Head of caudate nucleus (tissue), 42 donors: Measurements from ENCODE around the gene WDR46.

Source experiments
- DNase-seq, 42 donors: peaks; one replicate each; pipeline versions ENCODE4 v3.0.0 to v3.0.0-alpha.2; 2020 to 2021; ENCODE audit warnings: mixed read lengths in 7 of 42
- intact Hi-C: fragments of 100-400 bp; cut with DNase I; formaldehyde crosslinking; loops from one replicate; pipeline ENCODE4 v1.15.0; 2022

Gene WDR46

DNA sequence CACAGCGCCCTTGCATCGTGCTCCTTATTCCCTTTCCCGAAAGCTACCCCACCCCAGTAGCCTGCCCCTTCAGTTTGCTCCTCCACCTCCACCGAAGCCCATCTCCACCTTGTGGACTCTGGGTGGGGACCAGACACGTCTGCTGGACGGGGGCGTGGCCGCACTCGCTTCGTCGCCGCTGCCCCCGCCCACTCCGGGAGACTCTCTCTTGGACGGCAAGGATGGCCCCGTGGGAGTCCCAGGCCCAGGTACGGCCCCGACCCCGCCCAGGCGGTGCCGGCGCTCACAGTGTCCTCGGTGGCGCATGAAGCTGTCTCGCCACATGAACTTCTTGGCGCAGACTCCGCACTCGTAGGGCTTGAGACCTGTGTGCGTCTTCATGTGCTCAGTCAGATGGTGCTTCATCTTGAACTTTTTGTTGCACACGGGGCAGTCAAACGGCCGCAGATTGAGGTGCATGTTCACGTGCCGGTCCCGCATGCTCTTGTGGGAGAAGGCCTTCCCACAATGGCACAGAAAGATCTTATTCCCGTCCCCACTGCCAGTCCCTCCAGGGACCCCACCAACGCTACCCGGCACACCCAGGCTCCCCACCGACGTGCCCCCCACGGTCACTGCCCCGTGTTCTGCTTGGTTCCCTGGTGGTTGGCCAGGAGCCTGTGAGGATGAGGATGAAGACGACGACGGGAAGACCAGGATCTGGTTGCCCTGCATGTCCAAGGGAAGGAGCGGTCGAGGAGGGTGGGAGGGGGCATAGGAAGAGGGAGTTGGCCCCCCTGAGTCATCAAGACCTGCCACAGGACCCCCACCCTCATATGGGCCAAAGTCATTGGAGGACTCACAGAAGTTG is 26.1 kb upstream of the WDR46 start:
- intact Hi-C loops, result no loop called here

DNA sequence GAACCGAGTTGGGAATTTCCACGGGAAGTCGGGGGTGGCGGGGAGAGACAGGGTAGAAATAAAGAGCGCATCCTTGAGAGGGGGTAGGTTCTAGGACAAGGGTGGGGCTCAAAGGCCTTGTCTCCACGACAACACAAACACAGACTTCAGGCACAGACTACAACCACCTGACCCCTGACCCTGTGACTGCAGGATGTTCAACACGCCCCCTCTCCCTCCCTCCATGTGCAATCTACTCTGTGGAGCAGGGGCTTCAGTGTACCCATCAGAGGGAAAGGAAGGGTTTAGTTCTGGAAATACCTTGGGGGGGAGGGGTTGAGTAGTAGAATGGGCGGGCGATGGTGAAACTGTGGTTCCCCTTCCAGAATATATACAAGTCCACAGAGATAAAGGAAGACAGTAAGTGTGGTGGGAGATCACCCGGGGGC is 25.5 kb upstream of the WDR46 start:
- intact Hi-C loops, result no loop called here
- peak in 41 of 42 donors; percentile 29 to 87 (median 66) for DNase-seq

More for the DNA sequence above, 26.1 kb upstream of the WDR46 start:
- peak in 1 of 42 donors; percentile 46 for DNase-seq

DNA sequence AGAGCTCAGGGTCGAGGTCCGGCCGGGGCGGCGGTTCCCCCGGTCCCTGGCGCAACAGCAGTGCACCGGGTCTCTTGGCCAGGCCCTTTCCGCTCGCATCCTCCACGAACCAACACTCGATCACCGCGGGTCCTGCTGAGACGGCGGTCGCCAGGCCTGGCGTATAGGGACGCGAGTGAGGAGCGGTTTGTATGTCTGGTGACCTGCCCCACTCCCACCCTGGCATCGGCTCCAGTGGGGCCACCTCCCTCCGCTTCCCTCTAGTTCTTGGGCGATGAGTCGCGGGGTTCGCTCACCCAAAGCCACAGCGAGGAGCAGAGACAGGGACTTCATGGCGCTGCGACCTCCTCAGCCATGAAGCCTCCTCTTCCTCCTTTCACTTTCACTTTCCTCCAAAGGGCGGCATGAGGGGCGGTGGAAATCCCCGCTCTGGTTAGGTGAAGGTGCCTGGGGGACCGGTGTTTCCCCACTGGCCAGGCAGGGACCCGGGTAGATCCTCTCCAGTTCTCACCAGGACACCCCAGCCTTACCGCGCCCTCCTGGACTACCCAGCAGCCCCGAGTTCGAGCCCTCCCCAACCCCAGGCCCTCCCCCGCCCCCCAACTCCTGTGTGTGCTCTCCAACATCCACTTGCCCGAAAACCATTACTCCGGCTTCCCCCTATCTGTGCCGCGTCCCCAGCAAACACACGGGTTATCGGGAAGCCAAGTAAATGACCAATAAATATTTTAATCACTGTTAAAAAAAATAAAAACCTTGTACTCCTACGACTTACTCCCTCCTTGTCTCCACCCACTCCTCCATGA is 24.9 kb upstream of the WDR46 start, which contains the start of gene TAPBP:
TSS of gene TAPBP (minus strand) at position 370 of the 806 bp plus-strand sequence. CDS start at position 333, 37 bp downstream.
- intact Hi-C loops, result no loop called here
- peak in 40 of 42 donors; percentile 25 to 80 (median 56) for DNase-seq

DNA sequence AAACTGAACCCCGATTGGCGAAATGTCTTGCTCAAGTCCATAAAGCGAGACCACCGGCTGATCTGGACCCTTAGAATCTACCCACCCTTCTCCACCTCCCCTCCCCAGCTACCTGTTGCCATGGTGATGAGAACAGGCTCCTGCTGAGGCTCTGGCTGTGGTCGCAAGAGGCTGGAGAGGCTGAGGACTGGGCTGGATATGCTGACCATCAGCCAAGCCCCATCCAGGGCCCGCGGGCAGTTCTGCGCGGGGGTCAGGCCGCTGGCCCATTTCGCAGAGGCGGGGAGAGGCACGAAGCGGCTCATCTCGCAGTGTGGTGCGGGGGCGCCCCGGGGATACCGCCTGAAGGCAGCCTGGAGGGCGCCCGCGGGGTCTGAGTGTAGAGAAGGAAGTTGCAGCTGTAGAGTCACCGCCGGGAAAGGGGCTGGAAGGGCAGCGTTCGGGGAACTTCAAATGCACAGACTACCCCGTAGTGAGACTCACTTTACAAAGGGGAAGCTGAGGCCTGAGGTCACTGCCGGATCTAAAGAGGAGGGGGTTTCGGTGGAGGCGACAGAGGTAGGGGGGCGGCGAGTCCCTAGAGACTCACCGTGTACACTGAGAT is 24.2 kb upstream of the WDR46 start:
- intact Hi-C loops, result no loop called here
- peak in 40 of 42 donors; percentile 40 to 81 (median 60) for DNase-seq

DNA sequence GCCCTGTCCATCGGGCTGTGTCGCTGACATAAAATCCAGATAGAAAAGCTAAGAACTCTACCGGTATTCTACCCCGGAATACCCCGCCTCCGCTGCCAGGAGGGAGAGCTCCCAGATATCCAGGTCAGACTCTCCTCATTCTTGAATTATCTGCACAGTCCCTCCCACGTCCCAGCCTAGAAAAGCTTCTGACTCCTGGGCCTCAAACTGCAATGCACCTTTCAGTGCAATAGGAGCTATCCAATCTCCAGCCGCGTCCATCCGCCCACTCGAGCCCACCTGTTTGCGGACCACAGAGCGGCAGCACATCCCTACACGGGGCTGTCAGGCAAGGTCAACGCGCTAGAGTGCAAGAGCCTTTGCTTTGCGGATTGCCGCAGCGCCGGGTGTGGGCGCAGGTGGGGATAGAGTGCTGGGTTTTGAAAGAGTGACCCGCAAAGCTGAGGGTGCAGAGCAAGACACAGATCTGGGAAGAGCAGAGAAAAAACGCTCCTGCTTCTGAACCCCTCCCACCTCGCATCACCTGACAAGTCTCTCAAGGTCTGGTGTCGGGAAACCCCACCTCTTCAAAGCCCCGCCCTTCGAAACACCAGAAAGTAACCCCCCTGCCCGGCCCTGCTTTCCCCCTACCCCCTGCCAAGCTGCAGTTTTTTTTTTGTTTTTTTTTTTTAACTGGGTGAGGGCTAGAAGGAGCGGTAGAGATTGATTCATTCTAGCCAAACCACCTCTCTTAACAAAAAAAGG is 23.5 kb upstream of the WDR46 start:
- DNase-seq, result peak; percentile 54 to 92 (median 80)
- intact Hi-C loops, result no loop called here

DNA sequence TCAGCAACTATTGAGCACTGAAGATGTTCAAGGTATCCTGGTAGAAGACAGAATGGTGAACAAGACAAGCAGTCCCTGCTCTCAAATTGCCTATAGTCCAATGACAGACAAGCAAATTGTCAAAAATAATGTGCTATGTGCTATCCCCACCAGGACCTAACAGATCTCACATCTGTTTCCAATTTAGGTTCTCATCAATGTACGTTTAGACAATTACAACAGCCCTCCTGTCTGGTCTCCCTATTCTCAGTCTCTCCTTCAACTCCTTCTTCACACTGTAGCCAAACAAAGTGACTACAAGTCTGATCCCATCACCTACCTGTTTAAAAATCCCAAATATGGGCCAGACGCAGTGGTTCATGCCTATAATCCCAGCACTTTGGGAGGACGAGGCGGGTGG is 17.3 kb upstream of the WDR46 start:
- no peak for DNase-seq
- intact Hi-C loops, result no loop called here

DNA sequence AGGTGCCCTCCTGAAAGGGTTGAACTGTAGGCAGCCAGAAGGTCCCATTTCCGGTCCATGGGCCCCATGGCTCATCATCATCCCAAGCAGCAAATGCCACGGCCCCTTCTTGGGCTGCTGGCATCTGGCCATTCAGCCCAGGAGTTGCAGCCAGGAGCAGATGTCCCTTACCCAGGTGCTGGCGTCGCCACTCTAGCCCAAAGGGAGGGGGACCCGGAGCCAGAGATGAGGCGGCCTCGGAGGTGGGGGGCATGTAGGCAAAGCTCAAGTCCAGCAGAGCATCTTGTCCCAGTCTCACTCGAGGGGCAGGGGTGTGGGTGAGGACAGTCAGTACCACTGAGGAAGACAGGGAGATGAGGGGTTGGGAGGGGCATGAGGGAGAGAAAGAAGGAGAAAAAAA is 16.0 kb upstream of the WDR46 start:
- no peak for DNase-seq
- intact Hi-C loops, result no loop called here

DNA sequence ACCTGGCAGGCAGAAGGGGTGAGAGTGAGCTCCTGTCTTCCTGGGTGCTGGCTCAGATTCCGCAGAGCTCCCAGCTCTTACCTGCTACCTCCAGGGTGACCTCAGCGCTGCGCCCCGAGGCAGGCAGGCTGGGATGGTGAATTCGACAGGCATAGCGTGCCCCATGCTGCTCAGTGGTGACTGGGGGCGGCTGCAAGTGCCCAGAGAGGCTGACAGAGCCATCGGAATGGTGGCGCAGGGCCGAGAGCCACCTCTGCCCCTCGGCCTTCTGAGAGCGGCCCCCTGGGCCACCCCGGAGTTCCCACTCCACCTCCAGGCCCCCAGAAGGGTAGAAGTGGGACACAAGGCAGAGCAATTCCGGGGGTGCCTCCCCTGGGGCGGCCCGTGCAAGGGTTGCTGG is 15.2 kb upstream of the WDR46 start:
- intact Hi-C loops, result no loop called here

DNA sequence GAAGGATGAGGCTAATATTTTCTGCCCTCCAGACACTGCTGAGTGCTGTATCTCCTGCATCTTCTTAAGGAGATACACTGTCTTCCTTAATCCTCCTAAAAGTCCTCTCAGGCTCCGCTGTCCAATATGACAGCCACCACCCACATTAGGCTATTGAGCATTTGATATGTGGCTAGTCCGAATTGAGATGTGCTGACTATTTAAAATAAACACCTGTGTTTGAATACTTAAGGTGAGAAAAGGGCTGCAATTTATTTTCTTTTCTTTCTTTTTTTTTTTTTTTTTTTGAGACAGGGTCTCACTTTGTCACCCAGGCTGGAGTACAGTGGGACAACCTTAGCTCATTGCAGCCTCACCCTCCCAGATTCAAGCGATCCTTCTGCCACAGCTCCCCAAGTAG is 12.8 kb upstream of the WDR46 start:
- intact Hi-C loops, result no loop called here

More for the DNA sequence above, 15.2 kb upstream of the WDR46 start:
- DNase-seq, result no peak

DNA sequence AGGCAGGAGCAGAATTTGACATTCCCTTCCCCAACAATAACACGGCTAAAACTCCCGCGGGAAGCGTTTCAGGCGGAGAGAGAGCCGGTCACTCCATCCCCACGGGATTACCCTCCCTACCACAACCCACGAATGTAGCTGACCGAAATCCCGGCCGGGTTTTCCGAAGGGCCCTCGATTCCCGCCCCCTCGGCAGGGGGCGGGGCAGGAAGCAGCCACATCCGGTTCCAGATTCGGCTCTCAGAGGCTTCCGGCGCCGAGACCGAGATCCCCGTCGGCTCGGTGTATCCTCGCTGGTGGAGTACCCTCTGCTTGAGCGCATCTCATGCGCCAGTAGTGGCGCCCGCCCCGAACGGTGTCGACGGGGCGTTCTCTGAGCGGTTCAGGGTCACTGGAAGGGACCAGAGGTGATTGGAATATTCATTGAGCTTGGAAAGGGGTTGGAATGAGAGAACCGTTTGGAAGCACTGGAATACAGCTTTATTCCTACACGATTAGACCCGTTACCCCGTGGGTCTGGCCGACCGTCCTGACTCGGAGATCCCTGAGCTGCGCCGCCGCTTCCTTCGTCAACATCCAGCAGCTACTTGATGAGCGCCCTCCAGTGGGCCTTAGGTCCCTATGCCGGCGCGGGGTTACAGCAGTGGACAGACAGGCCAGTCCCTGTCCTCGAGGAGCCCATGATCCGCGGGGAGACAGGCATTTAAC is 10.4 kb upstream of the WDR46 start:
- intact Hi-C loops, result loop anchor here (1.0 to 10.0 kb wide), 2 partner anchors 10 to 115 kb away; partner anchors contain the start of genes CUTA, PFDN6, PHF1 and WDR46
- peak; percentile 77 to 97 (median 92) for DNase-seq

More for the DNA sequence above, 12.8 kb upstream of the WDR46 start:
- no peak for DNase-seq

DNA sequence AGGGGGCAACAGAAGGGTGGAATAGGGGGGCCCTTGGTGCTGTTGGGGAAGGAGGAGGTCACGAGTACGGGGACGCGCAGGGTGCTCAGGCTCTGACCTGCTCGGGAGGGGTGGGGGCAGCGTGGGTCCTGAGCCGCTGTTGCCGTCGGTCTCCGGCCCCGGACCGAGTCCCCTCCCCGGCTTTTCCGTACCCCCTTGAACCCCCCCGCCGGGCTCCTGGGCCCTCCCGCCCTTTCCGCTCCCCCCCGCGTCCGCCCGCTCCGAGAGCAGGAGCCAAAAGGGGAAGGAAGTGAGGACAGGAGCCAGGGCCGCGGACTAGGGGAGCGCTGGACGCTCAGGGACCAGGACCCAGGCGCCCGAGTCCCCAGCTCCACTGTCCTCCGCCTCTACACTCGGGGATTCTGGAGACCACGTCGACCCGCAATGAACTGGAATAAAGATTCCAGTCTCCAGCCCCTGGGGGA is 9.8 kb upstream of the WDR46 start, which contains the start of gene RGL2:
TSS of gene RGL2 (minus strand) at position 170 of the 464 bp plus-strand sequence. CDS start 332 bp downstream, outside the sequence.
- peak; percentile 56 to 90 (median 83) for DNase-seq
- intact Hi-C loops, result loop anchor here (1.0 to 10.0 kb wide), 2 partner anchors 10 to 116 kb away; partner anchors contain the start of genes CUTA, PFDN6, PHF1 and WDR46

DNA sequence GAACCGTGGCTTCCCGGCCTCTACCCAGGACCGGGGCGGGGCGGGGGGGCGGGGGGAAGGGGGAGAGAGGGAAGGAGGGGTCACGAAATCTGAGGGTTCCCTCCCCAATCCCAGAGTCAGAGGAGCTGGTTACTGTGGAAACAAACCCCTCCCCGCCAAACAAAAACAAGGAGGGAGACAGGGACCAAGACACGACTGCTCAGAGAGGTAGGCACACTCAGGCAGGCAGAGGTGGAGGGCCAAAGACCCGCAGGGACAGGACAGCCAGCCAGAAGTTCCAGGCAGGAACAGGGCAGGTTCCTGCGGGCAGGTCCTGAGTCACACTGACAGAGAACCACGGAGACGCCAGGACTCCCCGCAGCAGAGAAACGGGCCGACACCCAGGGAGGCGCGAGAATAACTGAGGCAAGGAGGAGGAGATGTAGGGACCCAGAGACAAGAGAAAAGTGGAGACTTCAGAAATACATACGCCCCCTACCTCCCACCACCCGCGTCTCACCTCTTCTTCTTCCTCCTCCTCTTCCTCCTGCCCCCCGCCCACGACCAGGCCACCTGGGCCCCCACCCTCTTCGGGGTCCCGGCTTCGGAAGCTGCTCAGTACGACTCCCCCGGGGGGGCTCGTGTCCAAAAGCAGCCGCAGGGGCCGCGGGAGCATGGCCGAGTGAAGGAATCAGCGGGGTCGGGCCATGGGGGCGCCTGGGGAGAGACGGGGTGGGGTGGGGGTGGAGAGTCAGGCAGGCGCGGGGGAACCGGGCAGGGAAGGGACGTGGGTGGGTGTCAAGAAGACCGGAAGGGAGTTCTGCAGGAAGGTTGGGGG is 9.1 kb upstream of the WDR46 start:
- peak in 30 of 42 donors; percentile 15 to 75 (median 58) for DNase-seq
- intact Hi-C loops, result loop anchor here (10.0 kb wide), 1 partner anchor 117 kb away; the partner anchor contains the start of genes CUTA and PHF1

DNA sequence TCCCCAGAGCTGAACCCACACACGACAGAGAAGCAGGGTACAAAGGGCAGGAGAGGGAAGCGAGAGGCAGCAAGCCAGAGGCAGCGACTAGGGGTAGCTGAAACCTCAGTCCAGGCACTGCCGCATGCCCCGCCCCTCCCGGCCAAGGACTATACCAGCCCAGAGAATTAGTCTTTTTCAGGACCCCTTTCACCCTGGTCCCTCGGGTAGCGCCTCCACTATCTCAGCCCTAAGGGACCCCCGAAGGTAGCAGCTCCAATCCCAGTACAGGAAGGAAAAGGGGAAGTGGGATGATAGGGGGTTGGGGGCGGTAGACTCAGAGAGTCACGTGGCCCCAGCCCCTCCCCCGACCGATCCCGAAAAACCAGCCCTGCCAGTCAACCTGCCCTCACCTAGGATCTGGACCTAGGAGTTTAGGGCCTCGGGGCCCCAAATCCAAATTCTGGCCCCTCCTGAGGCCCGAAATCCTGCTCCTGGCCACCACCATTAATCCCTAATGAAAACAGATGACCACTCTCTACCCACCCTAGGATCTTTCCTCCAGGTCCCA is 8.4 kb upstream of the WDR46 start:
- DNase-seq, result peak in 13 of 42 donors; percentile 23 to 56 (median 34)
- intact Hi-C loops, result loop anchor here (10.0 kb wide), 1 partner anchor 117 kb away; the partner anchor contains the start of genes CUTA and PHF1

DNA sequence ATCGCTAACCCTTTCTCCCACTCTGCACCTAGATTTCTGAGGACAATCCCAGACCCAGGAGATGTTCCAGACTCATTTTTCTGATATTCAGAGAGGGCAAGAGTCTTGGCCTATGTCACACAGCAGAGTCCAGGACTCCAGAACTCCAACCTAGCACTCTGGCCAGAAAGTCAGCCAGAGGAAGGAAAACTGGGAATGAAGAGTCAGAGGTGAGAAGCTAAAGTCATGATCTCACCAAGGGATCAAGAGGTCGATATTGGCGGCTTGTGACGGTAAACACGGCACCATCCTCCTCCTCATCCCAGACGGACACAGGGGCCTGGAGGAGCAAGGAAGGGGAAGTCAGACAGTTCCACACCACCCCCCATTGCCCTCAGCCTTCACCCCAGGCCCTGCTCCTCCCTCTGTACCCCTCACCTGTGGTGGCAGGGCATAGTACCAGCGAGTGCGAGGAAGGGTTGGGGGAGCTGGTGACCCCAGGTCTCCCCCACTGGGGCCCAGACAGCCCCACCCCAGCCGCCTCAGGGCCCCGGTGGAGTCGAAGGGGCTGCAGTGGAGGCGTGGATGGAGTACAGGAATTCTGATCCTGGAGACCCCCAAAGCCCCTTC is 7.9 kb upstream of the WDR46 start:
- no peak for DNase-seq

DNA sequence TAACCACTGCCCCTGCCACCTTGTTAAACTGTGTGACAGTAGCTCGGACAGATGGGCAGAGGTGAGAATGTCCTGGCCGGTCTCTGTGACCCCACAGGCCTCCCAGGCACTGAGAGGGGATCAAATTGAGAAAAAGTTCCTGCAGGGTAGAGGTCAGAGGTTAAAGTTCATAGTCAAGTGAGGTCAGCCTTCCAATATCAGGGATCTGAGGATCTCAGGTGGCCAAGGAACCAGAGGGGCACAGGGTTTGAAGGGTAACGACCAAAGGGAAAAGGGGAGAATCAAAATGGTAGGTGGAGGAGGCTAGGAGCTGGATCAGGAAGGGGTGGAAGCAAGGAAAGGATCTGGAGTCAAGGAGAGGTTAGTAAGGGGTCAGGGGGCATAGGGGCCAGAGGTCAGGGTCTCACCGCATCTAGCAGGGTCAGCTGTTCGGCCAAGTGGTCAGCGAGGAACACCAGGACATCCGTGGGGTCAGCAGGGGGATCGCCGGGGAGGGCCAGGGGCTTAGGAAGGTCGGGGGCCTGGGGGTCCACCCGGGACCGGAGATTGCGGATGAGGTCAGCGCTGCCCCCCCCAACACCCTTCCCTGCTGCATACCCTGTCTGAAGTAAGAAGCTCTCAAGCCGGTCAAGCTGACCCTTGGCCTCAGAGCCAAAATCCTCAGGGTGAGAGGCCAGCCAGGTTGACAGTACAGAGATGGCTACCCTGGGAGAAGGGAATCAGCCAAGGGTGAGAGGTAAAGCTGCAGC is 6.8 kb upstream of the WDR46 start:
- no peak for DNase-seq
- intact Hi-C loops, result loop anchor here (10.0 kb wide), 1 partner anchor 119 kb away; the partner anchor contains the start of genes CUTA and PHF1

More for the DNA sequence above, 7.9 kb upstream of the WDR46 start:
- intact Hi-C loops, result loop anchor here (10.0 kb wide), 1 partner anchor 118 kb away; the partner anchor contains the start of genes CUTA and PHF1
